Umbilical cord (tissue), 2 donors: ENCODE measurements around the gene MSX2. TPM values are rescaled to one million over a fixed set of nuclear protein-coding genes. Genes with fewer than 3 reads are reported as not detected.

Experiments
- DNase-seq: peaks from one replicate; pipeline ENCODE4 v3.0.0-alpha.2; 2015; ENCODE audit warnings: low spot score
- total RNA-seq: library from RNA; depleted of rRNA; stranded (reverse); fragments of >200 nt; gene quantifications from one replicate; pipeline ENCODE4 v1.2.3, GENCODE V29; 2014; ENCODE audit warnings: low replicate concordance; ENCODE audit not compliant: insufficient read depth

MSX2 gene
- total RNA-seq, 1 donor from 2014 or later = 8.2 TPM

GRCh38 chr5:174773371-174773770 lies 49.0 kb downstream of the MSX2 start:
- no peak for DNase-seq

GRCh38 chr5:174775081-174775480 lies 50.7 kb downstream of the MSX2 start:
- DNase-seq = no peak

- peak; percentile 30 for DNase-seq
Observed at GRCh38 chr5:174777111-174777510, 52.7 kb downstream of the MSX2 start.

GRCh38 chr5:174777583-174777982 lies 53.2 kb downstream of the MSX2 start:
- no peak for DNase-seq
